MCF 10A (cell line): ENCODE measurements around the gene RNF187. TPM values are rescaled to one million over a fixed set of nuclear protein-coding genes. Genes with fewer than 3 reads are reported as not detected.

ENCODE experiments used
- BruUV-seq: library from RNA; stranded (reverse); fragments of 400-500 nt; replicated peaks from 2 replicates; lab custom pipeline; 2021; lab: Mats Ljungman, UMichigan
- CTCF ChIA-PET: fragments of 300-600 bp; sonication (Branson Sonifier 250); formaldehyde crosslinking; extraction: SDS; loops from one replicate; lab custom pipeline; 2021; ENCODE audit warnings: antibody characterized with exemption, inconsistent platforms; lab: Yijun Ruan, JAX
- POLR2A ChIA-PET: fragments of 300-600, 350-650 bp; sonication (Branson Sonifier 250); formaldehyde crosslinking; extraction: SDS; loops from one replicate; lab custom pipeline; 2020; ENCODE audit warnings: antibody characterized with exemption, inconsistent platforms; lab: Yijun Ruan, JAX
- DNase-seq: peaks from one replicate; pipeline ENCODE4 v3.0.0-alpha.2; 2018; ENCODE audit not compliant: unreplicated experiment
- H3K27ac Mint-ChIP-seq: one replicate; pipeline ENCODE4 v1.8.0; 2022; ENCODE audit warnings: mild to moderate bottlenecking, low read depth, mixed read lengths; ENCODE audit not compliant: unreplicated experiment
- H3K27me3 Mint-ChIP-seq: one replicate; pipeline ENCODE4 v1.8.0; 2022; ENCODE audit warnings: mixed read lengths; ENCODE audit not compliant: insufficient read depth, unreplicated experiment
- H3K36me3 Mint-ChIP-seq: one replicate; pipeline ENCODE4 v1.8.0; 2022; ENCODE audit warnings: mild to moderate bottlenecking, moderate library complexity, mixed read lengths; ENCODE audit not compliant: insufficient read depth, unreplicated experiment
- H3K4me1 Mint-ChIP-seq: one replicate; pipeline ENCODE4 v1.8.0; 2022; ENCODE audit warnings: mixed read lengths; ENCODE audit not compliant: insufficient read depth, unreplicated experiment
- H3K4me3 Mint-ChIP-seq: one replicate; pipeline ENCODE4 v1.8.0; 2022; ENCODE audit warnings: mild to moderate bottlenecking, moderate library complexity, mixed read lengths; ENCODE audit not compliant: unreplicated experiment
- H3K9me3 Mint-ChIP-seq: one replicate; pipeline ENCODE4 v1.8.0; 2022; ENCODE audit warnings: mixed read lengths; ENCODE audit not compliant: unreplicated experiment
- CTCF ChIP-seq: fragments of 200-600 bp; IDR thresholded peaks from one replicate; pipeline ENCODE4 v1.8.0; 2022; ENCODE audit warnings: antibody characterized with exemption, mild to moderate bottlenecking; ENCODE audit not compliant: unreplicated experiment
- intact Hi-C: fragments of 100-400 bp; cut with micrococcal nuclease; formaldehyde crosslinking; loops from 2 replicates; pipeline ENCODE4 v1.14.1; 2022
- total RNA-seq: library from RNA; stranded (reverse); gene quantifications from 2 replicates; pipeline ENCODE4 v1.2.3, GENCODE V29; 2022

Gene RNF187
- total RNA-seq, 1 experiment from 2014 or later = 167 TPM

GRCh38 chr1:228445843-228446650, 41.1 kb upstream of the RNF187 start:
- ChIA-PET CTCF (no interaction called here), POLR2A (interaction anchor here (1.3 to 2.7 kb wide), 2 partner anchors 10 to 11 kb away, joined by 3 to 18 read pairs; a partner anchor contains a TSS)
- no peak overlapping the region for H3K27ac Mint-ChIP-seq
- no peaks in the 10 kb centered on the region for H3K4me1 Mint-ChIP-seq
- DNase-seq = no peak
- H3K9me3 Mint-ChIP-seq = no peaks in the 10 kb centered on the region
- BruUV-seq = no TSS peak
- intact Hi-C loops = no loop called here
- H3K4me3 Mint-ChIP-seq = no peak overlapping the region
- H3K27me3 Mint-ChIP-seq = peaks cover 71% of the 10 kb centered on the region
- H3K36me3 Mint-ChIP-seq = no peaks in the 10 kb centered on the region
- TF ChIP-seq CTCF = no peak

DNA sequence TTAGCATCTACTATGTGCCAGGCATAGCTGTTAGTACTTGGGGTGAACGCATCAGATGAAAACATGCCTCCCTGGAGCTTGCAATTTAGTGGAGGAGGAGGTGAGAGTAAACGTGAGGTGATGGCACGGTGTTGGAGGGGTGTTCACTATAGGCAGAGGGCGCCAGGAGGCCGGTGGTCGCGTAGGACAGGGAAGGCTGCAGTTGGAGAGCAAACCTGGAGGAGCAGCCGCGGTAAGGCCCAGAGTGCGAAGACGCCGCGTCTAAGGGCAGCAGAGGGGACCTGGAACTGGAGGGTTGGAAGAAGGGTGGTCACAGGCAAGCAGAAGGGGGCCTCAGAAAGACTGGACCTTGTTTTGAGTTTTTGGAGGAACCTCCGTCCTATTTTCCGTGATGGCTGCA, 40.3 kb upstream of the RNF187 start:
- TF ChIP-seq CTCF = no peak
- H3K9me3 Mint-ChIP-seq = no peaks in the 10 kb centered on the region
- BruUV-seq = no TSS peak
- peaks cover 64% of the 10 kb centered on the region for H3K27me3 Mint-ChIP-seq
- intact Hi-C loops = no loop called here
- POLR2A ChIA-PET = interaction anchor here (2.7 kb wide), 1 partner anchor 10 kb away, joined by 18 read pairs; a partner anchor contains a TSS
- H3K4me3 Mint-ChIP-seq = no peak overlapping the region
- no peaks in the 10 kb centered on the region for H3K36me3 Mint-ChIP-seq
- DNase-seq = no peak
- no peak overlapping the region for H3K27ac Mint-ChIP-seq
- CTCF ChIA-PET = no interaction called here
- no peaks in the 10 kb centered on the region for H3K4me1 Mint-ChIP-seq

DNA sequence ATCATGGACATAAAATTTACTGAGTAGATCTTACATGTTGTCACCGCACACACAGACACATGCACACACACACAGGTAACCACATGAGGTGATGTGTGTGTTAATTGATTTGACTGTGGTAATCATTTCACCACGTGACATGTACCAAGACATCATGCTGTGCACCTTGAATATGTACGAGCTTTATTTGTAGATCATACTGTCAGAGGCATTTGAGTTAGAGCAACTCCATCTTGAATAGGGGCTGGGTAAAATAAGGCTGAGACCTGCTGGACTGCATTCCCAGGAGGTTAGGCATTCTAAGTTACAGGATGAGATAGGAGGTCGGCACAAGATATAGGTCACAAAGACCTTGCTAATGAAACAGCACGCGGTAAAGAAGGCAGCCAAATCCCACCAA, 38.8 kb upstream of the RNF187 start:
- no TSS peak for BruUV-seq

More for the DNA sequence above, 38.8 kb upstream of the RNF187 start:
- no peak for TF ChIP-seq CTCF
- Mint-ChIP-seq H3K9me3 (no peaks in the 10 kb centered on the region), H3K27ac (no peak overlapping the region), H3K36me3 (no peaks in the 10 kb centered on the region), H3K27me3 (peaks cover 54% of the 10 kb centered on the region), H3K4me3 (no peak overlapping the region), H3K4me1 (peaks cover 5% of the 10 kb centered on the region)
- no peak for DNase-seq
- CTCF ChIA-PET = interaction anchor here (0.5 to 0.7 kb wide), 2 partner anchors 35 to 106 kb away, joined by 3 read pairs; no protein-coding TSS in a partner anchor
- POLR2A ChIA-PET = interaction anchor here (1.0 to 2.7 kb wide), 2 partner anchors 8 to 42 kb away, joined by 3 to 18 read pairs; partner anchors contain the start of gene TRIM11
- intact Hi-C loops = no loop called here
